ENCODE data around the gene FHL2. TPM values are rescaled to one million over a fixed set of nuclear protein-coding genes. Genes with fewer than 3 reads are reported as not detected.

FHL2 gene
- total RNA-seq, 1 donor from 2014 or later, result 18.5 TPM

- Mint-ChIP-seq H3K9me3 (ENCODE audit: unreplicated experiment) (no peaks in the 10 kb centered on the region), H3K4me3 (ENCODE audit: unreplicated experiment) (no peak overlapping the region), H3K27me3 (ENCODE audit: unreplicated experiment) (peaks cover 7% of the 10 kb centered on the region), H3K4me1 (ENCODE audit: unreplicated experiment) (peaks cover 15% of the 10 kb centered on the region), H3K27ac (ENCODE audit: unreplicated experiment) (no peak overlapping the region), H3K36me3 (ENCODE audit: low read depth, unreplicated experiment) (no peaks in the 10 kb centered on the region)
- no peak for DNase-seq (ENCODE audit: low spot score)
- TF ChIP-seq, protein P1, sequence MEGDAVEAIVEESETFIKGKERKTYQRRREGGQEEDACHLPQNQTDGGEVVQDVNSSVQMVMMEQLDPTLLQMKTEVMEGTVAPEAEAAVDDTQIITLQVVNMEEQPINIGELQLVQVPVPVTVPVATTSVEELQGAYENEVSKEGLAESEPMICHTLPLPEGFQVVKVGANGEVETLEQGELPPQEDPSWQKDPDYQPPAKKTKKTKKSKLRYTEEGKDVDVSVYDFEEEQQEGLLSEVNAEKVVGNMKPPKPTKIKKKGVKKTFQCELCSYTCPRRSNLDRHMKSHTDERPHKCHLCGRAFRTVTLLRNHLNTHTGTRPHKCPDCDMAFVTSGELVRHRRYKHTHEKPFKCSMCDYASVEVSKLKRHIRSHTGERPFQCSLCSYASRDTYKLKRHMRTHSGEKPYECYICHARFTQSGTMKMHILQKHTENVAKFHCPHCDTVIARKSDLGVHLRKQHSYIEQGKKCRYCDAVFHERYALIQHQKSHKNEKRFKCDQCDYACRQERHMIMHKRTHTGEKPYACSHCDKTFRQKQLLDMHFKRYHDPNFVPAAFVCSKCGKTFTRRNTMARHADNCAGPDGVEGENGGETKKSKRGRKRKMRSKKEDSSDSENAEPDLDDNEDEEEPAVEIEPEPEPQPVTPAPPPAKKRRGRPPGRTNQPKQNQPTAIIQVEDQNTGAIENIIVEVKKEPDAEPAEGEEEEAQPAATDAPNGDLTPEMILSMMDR (IDR thresholded peaks at IDR 0.05; ENCODE audit: unreplicated experiment), result no peak
Measured at GRCh38 chr2:105330681-105331375, 68.0 kb downstream of the FHL2 start.

GRCh38 chr2:105329561-105330495 is 69.0 kb downstream of the FHL2 start, which contains the start of gene TGFBRAP1:
Gene TGFBRAP1 (minus strand): TSS chr2:105329735. CDS start chr2:105308301, 21,434 bp downstream.
- TF ChIP-seq, protein P1 (IDR thresholded peaks at IDR 0.05; ENCODE audit: unreplicated experiment), result no peak
- H3K27ac Mint-ChIP-seq (ENCODE audit: unreplicated experiment), result peak within 1 kb of the TSS; percentile 72
- H3K9me3 Mint-ChIP-seq (ENCODE audit: unreplicated experiment), result no peaks in the 10 kb centered on the region
- peaks cover 7% of the 10 kb centered on the region for H3K27me3 Mint-ChIP-seq (ENCODE audit: unreplicated experiment)
- H3K4me1 Mint-ChIP-seq (ENCODE audit: unreplicated experiment), result peaks cover 25% of the 10 kb centered on the region
- peak within 1 kb of the TSS; percentile 97 for H3K4me3 Mint-ChIP-seq (ENCODE audit: unreplicated experiment)
- peak; percentile 69 for DNase-seq (ENCODE audit: low spot score)
- H3K36me3 Mint-ChIP-seq (ENCODE audit: low read depth, unreplicated experiment), result no peaks in the 10 kb centered on the region

DNA sequence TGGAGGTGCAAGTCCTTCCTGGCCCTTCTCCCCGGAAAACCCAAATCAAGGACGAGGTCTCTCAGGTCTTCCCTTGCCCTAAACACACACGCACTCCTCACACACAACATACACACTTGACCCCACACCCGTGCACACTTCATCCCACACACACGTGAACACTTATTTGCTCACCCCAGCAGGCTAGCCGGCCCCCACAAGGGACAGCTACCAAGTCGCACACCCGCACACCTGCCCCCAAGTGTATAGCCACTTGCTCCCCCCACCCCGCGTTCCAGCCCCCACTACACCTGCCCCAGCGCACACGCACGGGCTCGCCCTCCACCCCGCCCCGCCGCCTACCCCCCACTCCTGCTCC is 69.7 kb downstream of the FHL2 start:
- TF ChIP-seq, protein P1 (IDR thresholded peaks at IDR 0.05; ENCODE audit: unreplicated experiment), result no peak

GRCh38 chr2:105328281-105329196 is 70.3 kb downstream of the FHL2 start:
- TF ChIP-seq, protein P1 (IDR thresholded peaks at IDR 0.05; ENCODE audit: unreplicated experiment), result no peak
- peaks cover 30% of the 10 kb centered on the region for H3K4me1 Mint-ChIP-seq (ENCODE audit: unreplicated experiment)
- no peaks in the 10 kb centered on the region for H3K9me3 Mint-ChIP-seq (ENCODE audit: unreplicated experiment)
- no peaks in the 10 kb centered on the region for H3K36me3 Mint-ChIP-seq (ENCODE audit: low read depth, unreplicated experiment)
- peaks cover 9% of the 10 kb centered on the region for H3K27me3 Mint-ChIP-seq (ENCODE audit: unreplicated experiment)
- no peak for DNase-seq (ENCODE audit: low spot score)
- peak overlapping the region; percentile 97 for H3K4me3 Mint-ChIP-seq (ENCODE audit: unreplicated experiment)
- peak overlapping the region; percentile 72 for H3K27ac Mint-ChIP-seq (ENCODE audit: unreplicated experiment)

More for the DNA sequence above, 69.7 kb downstream of the FHL2 start:
- DNase-seq (ENCODE audit: low spot score), result no peak
- Mint-ChIP-seq H3K36me3 (ENCODE audit: low read depth, unreplicated experiment) (no peaks in the 10 kb centered on the region), H3K27me3 (ENCODE audit: unreplicated experiment) (peaks cover 9% of the 10 kb centered on the region), H3K4me1 (ENCODE audit: unreplicated experiment) (peaks cover 30% of the 10 kb centered on the region), H3K9me3 (ENCODE audit: unreplicated experiment) (no peaks in the 10 kb centered on the region), H3K4me3 (ENCODE audit: unreplicated experiment) (peak overlapping the region; percentile 97), H3K27ac (ENCODE audit: unreplicated experiment) (peak overlapping the region; percentile 72)
